Heart left ventricle (tissue), 13 donors: Measurements from ENCODE around the gene PCBP3.

Source experiments
- POLR2A ChIP-seq, 2 donors: fragments of 450-650 bp; IDR thresholded peaks; one replicate each; pipeline ENCODE4 v1.6.1; 2017; ENCODE audit warnings: antibody characterized with exemption in 2 of 2, mild to moderate bottlenecking in 2 of 2, moderate library complexity in 2 of 2
- TF ChIP-seq, protein P1 (sequence below), 12 donors: fragments of 200-600 bp; sonication (generic) in 4 of 12; IDR thresholded peaks; one replicate each; pipeline versions ENCODE4 v1.5.0 to v1.8.0; 2018 to 2022; ENCODE audit warnings: antibody characterized with exemption in 12 of 12, mild to moderate bottlenecking in 5 of 12
- donor health status: ischemic (EF 13 %, LVEDD 7.1; RV severe dilation, severe dysfunction).
- donor health status: DM: no; HTN: yes; CAD: no.
- donor health status: DM: no; HTN: no; CAD: no.
- donor health status: ischemic (EF 25% LVEDD 6.9; RV normal size, moderate dysfunction).
- donor health status: ischemic (EF 25% LVEDD 5.7; RV mildly dilated, moderate dysfunction).
- donor health status: ischemic (EF 35%, LVEDD 5.7; RV mildly dilated, moderate dysfunction).
- donor health status: nonischemic (EF 11% LVEDD 7.7; RV severe dilation, severe dysfunction).
- donor health status: DM: yes; HTN: yes; CAD: no.
- donor health status: PGD.
- donor health status: ischemic (EF 29% LVEDD 5.4; RV normal size, mild dysfunction).
- donor health status: nonischemic (EF 23%, LVEDD 6.1; RV moderate dilation, normal function).

DNA sequence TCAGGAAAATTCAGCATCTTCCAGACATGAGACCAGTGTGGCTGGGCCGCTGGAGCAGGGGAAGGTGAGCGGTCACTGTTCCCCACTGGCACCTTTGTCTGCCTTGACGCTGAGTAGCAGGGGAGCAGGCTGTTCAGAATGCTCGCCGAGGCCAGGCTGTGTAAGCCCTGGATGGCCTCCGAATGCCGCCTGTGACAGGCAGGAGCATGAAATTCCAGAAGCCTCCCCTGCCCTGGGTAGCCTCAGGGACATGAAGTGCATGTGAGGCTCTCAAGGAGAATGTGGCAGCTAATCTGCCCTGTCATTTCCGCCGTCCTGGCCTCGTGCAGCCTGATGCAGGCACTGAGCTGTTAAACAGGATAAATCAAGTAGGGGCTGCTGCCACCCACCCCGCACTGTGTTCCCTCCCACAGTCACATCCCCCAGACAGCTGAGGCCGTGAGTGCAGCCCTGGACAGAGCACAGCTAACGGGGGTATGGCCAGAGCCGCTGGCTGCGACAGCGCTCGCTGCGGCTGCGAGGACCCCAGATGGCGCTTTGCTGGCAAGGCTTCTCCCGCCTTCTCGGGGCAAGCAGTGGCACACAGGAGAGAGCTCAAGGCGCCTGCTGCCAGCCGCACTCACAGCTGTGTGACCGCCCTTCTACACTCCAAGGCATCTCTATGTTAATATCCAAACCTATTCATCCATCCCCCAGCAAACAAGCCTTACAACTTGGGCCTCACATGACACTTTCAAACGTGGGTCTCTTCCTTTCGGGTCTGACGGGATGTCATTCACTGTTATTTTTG is 233.1 kb downstream of the PCBP3 start:
- TF ChIP-seq, protein P1, sequence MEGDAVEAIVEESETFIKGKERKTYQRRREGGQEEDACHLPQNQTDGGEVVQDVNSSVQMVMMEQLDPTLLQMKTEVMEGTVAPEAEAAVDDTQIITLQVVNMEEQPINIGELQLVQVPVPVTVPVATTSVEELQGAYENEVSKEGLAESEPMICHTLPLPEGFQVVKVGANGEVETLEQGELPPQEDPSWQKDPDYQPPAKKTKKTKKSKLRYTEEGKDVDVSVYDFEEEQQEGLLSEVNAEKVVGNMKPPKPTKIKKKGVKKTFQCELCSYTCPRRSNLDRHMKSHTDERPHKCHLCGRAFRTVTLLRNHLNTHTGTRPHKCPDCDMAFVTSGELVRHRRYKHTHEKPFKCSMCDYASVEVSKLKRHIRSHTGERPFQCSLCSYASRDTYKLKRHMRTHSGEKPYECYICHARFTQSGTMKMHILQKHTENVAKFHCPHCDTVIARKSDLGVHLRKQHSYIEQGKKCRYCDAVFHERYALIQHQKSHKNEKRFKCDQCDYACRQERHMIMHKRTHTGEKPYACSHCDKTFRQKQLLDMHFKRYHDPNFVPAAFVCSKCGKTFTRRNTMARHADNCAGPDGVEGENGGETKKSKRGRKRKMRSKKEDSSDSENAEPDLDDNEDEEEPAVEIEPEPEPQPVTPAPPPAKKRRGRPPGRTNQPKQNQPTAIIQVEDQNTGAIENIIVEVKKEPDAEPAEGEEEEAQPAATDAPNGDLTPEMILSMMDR (IDR thresholded peaks at IDR 0.05), result no peak
- TF ChIP-seq POLR2A (IDR thresholded peaks at IDR 0.05), result no peak
